Prostate gland (tissue), 2 donors: ENCODE measurements around the gene ABL1.

ENCODE experiments used
- CTCF ChIP-seq, 4 experiments: fragments of 200-600 bp in 2 of 4; fragments of 450-650 bp in 2 of 4; sonication (generic) in 2 of 4; IDR thresholded peaks; 1 replicate in 3 of 4; 2 replicates in 1 of 4; pipeline ENCODE4 v1.5.1; 2016 to 2019; ENCODE audit warnings: antibody characterized with exemption in 4 of 4, mild to moderate bottlenecking in 2 of 4, moderate library complexity in 2 of 4
- POLR2A ChIP-seq: fragments of 450-650 bp; IDR thresholded peaks from one replicate; pipeline ENCODE4 v1.6.1; 2016; ENCODE audit warnings: antibody characterized with exemption, mild to moderate bottlenecking
- POLR2AphosphoS5 ChIP-seq: sonication (generic); formaldehyde crosslinking; IDR thresholded peaks from one replicate; pipeline ENCODE4 v1.6.1; 2017; ENCODE audit warnings: antibody characterized with exemption

- TF ChIP-seq CTCF (IDR thresholded peaks at IDR 0.05) (no peak), POLR2A (no peak), POLR2AphosphoS5 (no peak)
These were observed 48.5 kb upstream of the ABL1 start for GRCh38 chr9:130786526-130786925.
